ENCODE data around the gene NQO2. TPM values are rescaled to one million over a fixed set of nuclear protein-coding genes. Genes with fewer than 3 reads are reported as not detected.

Gene NQO2
- total RNA-seq, 1 experiment from 2014 or later: 105 TPM

GRCh38 chr6:2958776-2959175 is 40.9 kb upstream of the NQO2 start:
- Histone ChIP-seq H4K91ac (ENCODE audit: insufficient read length, low read depth, low read length) (no peak overlapping the region), H3K18ac (ENCODE audit: insufficient read length, low read depth, low read length) (no peak overlapping the region), H2AFZ (ENCODE audit: low read length) (no peak overlapping the region), H2BK15ac (ENCODE audit: low read depth, low read length) (no peak overlapping the region), H3K14ac (ENCODE audit: insufficient read depth, low read length) (no peak overlapping the region; the same call in 1 of the 2 replicates), H3K79me2 (ENCODE audit: insufficient read depth, low read length) (no peaks in the 10 kb centered on the region), H3T11ph (ENCODE audit: low read length) (no peak overlapping the region), H4K5ac (ENCODE audit: insufficient read length, low read depth, low read length) (no peak overlapping the region), H3K56ac (ENCODE audit: insufficient read length, low read depth, low read length) (no peak overlapping the region), H3K9me3 (ENCODE audit: control insufficient read depth, low read depth, low read length) (no peaks in the 10 kb centered on the region), H4K8ac (replicated peaks; ENCODE audit: insufficient read length, low read depth, low read length) (no peak overlapping the region), H3K9ac (ENCODE audit: extremely low read depth, insufficient read length, low read length) (no peak overlapping the region), H3K23ac (ENCODE audit: insufficient read length, low read depth, low read length) (no peak overlapping the region), H4K20me1 (ENCODE audit: control insufficient read depth, insufficient read depth, insufficient read length) (no peaks in the 10 kb centered on the region), H3K23me2 (ENCODE audit: insufficient read length, low read depth, low read length, poor library complexity, severe bottlenecking) (no peaks in the 10 kb centered on the region), H3K79me1 (ENCODE audit: insufficient read depth, low read depth, low read length, poor library complexity, severe bottlenecking) (no peaks in the 10 kb centered on the region), H2BK120ac (ENCODE audit: low read depth, low read length, poor library complexity, severe bottlenecking) (no peak overlapping the region), H3K4ac (ENCODE audit: low read depth, low read length) (no peak overlapping the region), H2BK20ac (ENCODE audit: low read depth, low read length, poor library complexity, severe bottlenecking) (no peak overlapping the region), H2BK12ac (ENCODE audit: insufficient read length, low read depth, low read length) (no peak overlapping the region), H2AK5ac (ENCODE audit: insufficient read length, low read length) (no peak overlapping the region), H3K27ac (ENCODE audit: insufficient read length, low read depth, low read length) (no peak overlapping the region), H3K27me3 (ENCODE audit: insufficient read depth, low read length) (no peaks in the 10 kb centered on the region), H3K4me2 (ENCODE audit: insufficient read depth, insufficient read length, low read length) (no peak overlapping the region), H2BK5ac (ENCODE audit: insufficient read length, low read length) (no peak overlapping the region), H3K4me1 (ENCODE audit: insufficient read depth, low read length) (peaks cover 11% of the 10 kb centered on the region; the same call in 1 of the 2 replicates)
- Mint-ChIP-seq H3K4me3 (no peak overlapping the region), H3K27me3 (ENCODE audit: low read depth) (no peaks in the 10 kb centered on the region), H3K27ac (no peak overlapping the region), H3K36me3 (ENCODE audit: insufficient read depth in 1 of 3, low read depth in 3 of 3) (peaks cover 0 to 3% (median 0%) of the 10 kb centered on the region in 3 experiments; a peak in 2 of 7 replicates), H3K9me3 (no peaks in the 10 kb centered on the region), H3K4me1 (peaks cover 44 to 56% of the 10 kb centered on the region in 2 experiments)
- WGBS (ENCODE audit: extremely low coverage, insufficient read length, low lambda C conversion rate): no CpG with 5 or more reads among the region's 9 CpGs
- no peak for DNase-seq
- no peak for TF ChIP-seq CTCF (conservative IDR thresholded peaks at IDR 0.05)

Measured in H9 (cell line).